ENCODE measurements around the gene CD55. TPM values are rescaled to one million over a fixed set of nuclear protein-coding genes. Genes with fewer than 3 reads are reported as not detected.

The CD55 gene
- total RNA-seq, 6 donors from 2014 or later: 256 to 798 (median 465) TPM

DNA sequence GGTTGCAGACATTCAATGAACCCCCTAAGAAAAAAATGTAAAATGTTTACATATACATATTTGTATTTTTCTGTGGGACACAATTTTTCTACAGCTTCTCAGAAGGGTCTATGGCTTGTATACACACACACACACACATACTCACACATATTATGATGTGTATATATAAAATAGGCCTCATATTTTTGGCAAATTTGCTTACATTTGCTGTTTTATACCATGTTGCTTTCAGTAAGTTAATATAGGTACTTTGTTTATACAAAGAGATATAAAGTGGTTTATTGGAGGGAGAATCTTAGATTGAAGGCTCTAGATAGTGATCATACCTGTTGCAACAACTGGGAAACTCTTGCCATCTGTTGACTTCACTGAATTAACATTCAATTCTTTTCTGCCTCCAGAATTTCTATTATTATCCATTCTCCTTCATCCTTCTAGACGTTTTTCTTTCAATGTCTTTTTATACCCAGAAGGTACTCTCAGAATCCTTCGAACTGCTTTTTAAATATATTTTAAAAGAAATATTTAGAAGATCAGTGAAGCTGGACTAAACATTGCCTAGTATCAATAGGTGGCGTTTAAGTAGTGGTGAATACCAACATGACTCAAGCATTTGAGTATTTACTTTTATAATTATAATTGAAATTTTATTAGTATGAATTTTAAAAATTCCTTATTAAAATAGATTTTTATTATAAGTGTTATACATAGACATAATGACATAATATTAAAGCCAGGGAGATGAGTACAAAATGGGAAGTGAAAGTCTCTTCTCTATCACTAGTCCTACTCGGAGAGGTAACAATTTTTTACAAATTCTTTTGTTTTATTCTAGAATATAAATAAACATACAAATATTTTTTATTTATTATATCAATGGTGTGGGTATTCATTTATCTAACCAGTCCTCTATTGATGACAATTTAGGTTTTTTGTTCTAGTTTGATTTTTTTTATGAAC, 10.2 kb downstream of the CD55 start:
- Histone ChIP-seq H3K4me3 (no peak overlapping the region), H3K9me3 (no peaks in the 10 kb centered on the region), H3K36me3 (peaks cover 8 to 70% (median 37%) of the 10 kb centered on the region in 4 donors), H3K27me3 (no peaks in the 10 kb centered on the region), H3K4me1 (peaks cover 0 to 16% (median 8%) of the 10 kb centered on the region in 4 donors), H3K27ac (no peak overlapping the region)
- DNase-seq: no peak
- no peak for ATAC-seq (ENCODE audit: low FRiP score in 2 of 2)
- no peak for TF ChIP-seq EP300 (IDR thresholded peaks at IDR 0.05)
- 76 to 81% methylated on average over 4 of the region's 4 CpGs for WGBS, 2 donors

DNA sequence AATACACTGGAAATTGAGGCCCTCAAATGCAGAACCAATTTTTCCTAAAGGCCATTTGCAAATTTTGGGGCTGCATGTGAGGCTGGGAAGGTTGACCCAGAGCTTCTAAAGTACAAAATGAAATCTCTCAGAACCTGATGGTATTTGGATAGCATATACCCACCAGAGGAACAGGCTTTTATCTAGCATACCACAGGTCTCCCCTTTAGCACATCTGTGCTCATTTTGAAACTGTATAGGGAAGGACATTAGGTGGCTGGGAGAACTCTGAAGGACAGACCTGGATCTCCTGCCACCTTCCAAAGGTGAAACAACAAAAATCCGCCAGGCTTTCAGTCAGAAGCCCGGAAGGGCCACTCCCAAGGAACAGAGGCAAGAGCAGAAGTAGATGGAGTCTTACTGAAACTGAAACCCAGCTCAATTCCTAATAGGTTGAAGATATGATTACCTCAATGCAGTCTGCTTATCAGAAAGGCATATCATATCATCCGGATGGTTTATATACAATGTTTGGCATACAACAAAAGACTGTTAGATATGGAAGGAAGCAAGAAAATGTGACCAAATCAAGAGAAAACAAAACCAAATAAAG, 11.6 kb downstream of the CD55 start:
- Histone ChIP-seq H3K9me3 (no peaks in the 10 kb centered on the region), H3K27ac (peak overlapping the region in 2 of 4 donors; percentile 50 to 74), H3K4me3 (no peak overlapping the region), H3K27me3 (no peaks in the 10 kb centered on the region), H3K36me3 (peaks cover 7 to 70% (median 32%) of the 10 kb centered on the region in 4 donors), H3K4me1 (peaks cover 5 to 23% (median 11%) of the 10 kb centered on the region in 4 donors)
- ATAC-seq (ENCODE audit: low FRiP score in 2 of 2): no peak
- 62 to 66% methylated on average over 3 of the region's 3 CpGs for WGBS, 2 donors
- no peak for DNase-seq
- TF ChIP-seq CTCF (IDR thresholded peaks at IDR 0.05): no peak

GRCh38 chr1:207333620-207334019, 12.1 kb downstream of the CD55 start:
- H3K4me3 ChIP-seq: no peak overlapping the region
- H3K9me3 ChIP-seq: no peaks in the 10 kb centered on the region
- no peaks in the 10 kb centered on the region for H3K27me3 ChIP-seq
- WGBS, 2 donors: 75 to 79% methylated on average over 1 of the region's 1 CpG
- H3K27ac ChIP-seq: peak overlapping the region in 2 of 4 donors; percentile 50 to 74
- no peak for TF ChIP-seq CTCF (IDR thresholded peaks at IDR 0.05)
- no peak for TF ChIP-seq POLR2A (IDR thresholded peaks at IDR 0.05)
- H3K4me1 ChIP-seq: peaks cover 5 to 23% (median 11%) of the 10 kb centered on the region in 4 donors
- DNase-seq (no peak), ATAC-seq (ENCODE audit: low FRiP score in 2 of 2) (no peak)
- H3K36me3 ChIP-seq: peaks cover 7 to 70% (median 28%) of the 10 kb centered on the region in 4 donors

- Histone ChIP-seq H3K4me1 (peaks cover 5 to 23% (median 11%) of the 10 kb centered on the region in 4 donors), H3K9me3 (no peaks in the 10 kb centered on the region), H3K27me3 (no peaks in the 10 kb centered on the region), H3K27ac (peak overlapping the region in 1 of 4 donors; percentile 74), H3K4me3 (no peak overlapping the region), H3K36me3 (peaks cover 7 to 69% (median 22%) of the 10 kb centered on the region in 4 donors)
- DNase-seq: no peak
- ATAC-seq (ENCODE audit: low FRiP score in 2 of 2): no peak
- no peak for TF ChIP-seq POLR2A (IDR thresholded peaks at IDR 0.05)
- TF ChIP-seq CTCF (IDR thresholded peaks at IDR 0.05): no peak
- no peak for TF ChIP-seq POLR2AphosphoS5 (IDR thresholded peaks at IDR 0.05)
- TF ChIP-seq EP300 (IDR thresholded peaks at IDR 0.05): no peak
- WGBS, 2 donors: 95 to 100% methylated on average over 1 of the region's 1 CpG
These were observed 12.9 kb downstream of the CD55 start for GRCh38 chr1:207334337-207334736.

- no peak overlapping the region for H3K4me3 ChIP-seq
- H3K4me1 ChIP-seq: peaks cover 5 to 23% (median 11%) of the 10 kb centered on the region in 4 donors
- peak overlapping the region; percentile 63 to 75 (median 71) for H3K27ac ChIP-seq
- DNase-seq (no peak), ATAC-seq (ENCODE audit: low FRiP score in 2 of 2) (no peak)
- TF ChIP-seq POLR2AphosphoS5 (IDR thresholded peaks at IDR 0.05) (no peak), CTCF (IDR thresholded peaks at IDR 0.05) (no peak), POLR2A (IDR thresholded peaks at IDR 0.05) (no peak), EP300 (IDR thresholded peaks at IDR 0.05) (no peak)
- 87 to 88% methylated on average over 3 of the region's 3 CpGs for WGBS, 2 donors
- H3K9me3 ChIP-seq: no peaks in the 10 kb centered on the region
- H3K27me3 ChIP-seq: no peaks in the 10 kb centered on the region
- peaks cover 7 to 71% (median 24%) of the 10 kb centered on the region in 4 donors for H3K36me3 ChIP-seq
These were observed 13.7 kb downstream of the CD55 start for GRCh38 chr1:207335138-207335537.
